Fibroblast of skin of right quadriceps (primary cell): Measurements from ENCODE around the gene USP22.

Experiments used
- DNase-seq: peaks from one replicate; pipeline ENCODE4 v3.0.0-alpha.2; 2013

Gene USP22

GRCh38 chr17:21019976-21020586 is 22.7 kb downstream of the USP22 start:
- DNase-seq: no peak

GRCh38 chr17:21018894-21019293 is 23.9 kb downstream of the USP22 start:
- DNase-seq: no peak

- DNase-seq: no peak
Observed at GRCh38 chr17:21017861-21018260, 24.9 kb downstream of the USP22 start.

- DNase-seq: no peak
Observed at GRCh38 chr17:21017256-21017655, 25.6 kb downstream of the USP22 start.

- DNase-seq: no peak
Observed at GRCh38 chr17:21016826-21017225, 26.0 kb downstream of the USP22 start.

GRCh38 chr17:21015564-21015963 is 27.2 kb downstream of the USP22 start:
- no peak for DNase-seq

GRCh38 chr17:21014498-21014897 is 28.3 kb downstream of the USP22 start:
- DNase-seq: no peak

GRCh38 chr17:21013983-21014382 is 28.8 kb downstream of the USP22 start:
- DNase-seq: no peak

GRCh38 chr17:21012736-21013135 is 30.1 kb downstream of the USP22 start:
- DNase-seq: no peak

GRCh38 chr17:21010705-21011596 is 31.9 kb downstream of the USP22 start:
- DNase-seq: no peak

- no peak for DNase-seq
Observed at GRCh38 chr17:21008992-21009671, 33.7 kb downstream of the USP22 start.

GRCh38 chr17:21008160-21008915 is 34.5 kb downstream of the USP22 start:
- no peak for DNase-seq

- DNase-seq: no peak
Observed at GRCh38 chr17:21007646-21008045, 35.2 kb downstream of the USP22 start.

GRCh38 chr17:21005803-21006202 is 37.0 kb downstream of the USP22 start:
- DNase-seq: no peak

GRCh38 chr17:21005367-21005766 is 37.4 kb downstream of the USP22 start:
- DNase-seq: no peak

GRCh38 chr17:21004016-21004930 is 38.5 kb downstream of the USP22 start:
- no peak for DNase-seq

GRCh38 chr17:21003007-21003621 is 39.7 kb downstream of the USP22 start:
- no peak for DNase-seq

GRCh38 chr17:21002309-21003006 is 40.4 kb downstream of the USP22 start:
- DNase-seq: no peak

- DNase-seq: no peak
Observed at GRCh38 chr17:21001813-21002221, 41.0 kb downstream of the USP22 start.

GRCh38 chr17:21001111-21001812 is 41.5 kb downstream of the USP22 start:
- no peak for DNase-seq
